ENCODE measurements around the gene E4F1.

The E4F1 gene, protein sequence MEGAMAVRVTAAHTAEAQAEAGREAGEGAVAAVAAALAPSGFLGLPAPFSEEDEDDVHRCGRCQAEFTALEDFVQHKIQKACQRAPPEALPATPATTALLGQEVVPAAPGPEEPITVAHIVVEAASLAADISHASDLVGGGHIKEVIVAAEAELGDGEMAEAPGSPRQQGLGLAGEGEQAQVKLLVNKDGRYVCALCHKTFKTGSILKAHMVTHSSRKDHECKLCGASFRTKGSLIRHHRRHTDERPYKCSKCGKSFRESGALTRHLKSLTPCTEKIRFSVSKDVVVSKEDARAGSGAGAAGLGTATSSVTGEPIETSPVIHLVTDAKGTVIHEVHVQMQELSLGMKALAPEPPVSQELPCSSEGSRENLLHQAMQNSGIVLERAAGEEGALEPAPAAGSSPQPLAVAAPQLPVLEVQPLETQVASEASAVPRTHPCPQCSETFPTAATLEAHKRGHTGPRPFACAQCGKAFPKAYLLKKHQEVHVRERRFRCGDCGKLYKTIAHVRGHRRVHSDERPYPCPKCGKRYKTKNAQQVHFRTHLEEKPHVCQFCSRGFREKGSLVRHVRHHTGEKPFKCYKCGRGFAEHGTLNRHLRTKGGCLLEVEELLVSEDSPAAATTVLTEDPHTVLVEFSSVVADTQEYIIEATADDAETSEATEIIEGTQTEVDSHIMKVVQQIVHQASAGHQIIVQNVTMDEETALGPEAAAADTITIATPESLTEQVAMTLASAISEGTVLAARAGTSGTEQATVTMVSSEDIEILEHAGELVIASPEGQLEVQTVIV

DNA sequence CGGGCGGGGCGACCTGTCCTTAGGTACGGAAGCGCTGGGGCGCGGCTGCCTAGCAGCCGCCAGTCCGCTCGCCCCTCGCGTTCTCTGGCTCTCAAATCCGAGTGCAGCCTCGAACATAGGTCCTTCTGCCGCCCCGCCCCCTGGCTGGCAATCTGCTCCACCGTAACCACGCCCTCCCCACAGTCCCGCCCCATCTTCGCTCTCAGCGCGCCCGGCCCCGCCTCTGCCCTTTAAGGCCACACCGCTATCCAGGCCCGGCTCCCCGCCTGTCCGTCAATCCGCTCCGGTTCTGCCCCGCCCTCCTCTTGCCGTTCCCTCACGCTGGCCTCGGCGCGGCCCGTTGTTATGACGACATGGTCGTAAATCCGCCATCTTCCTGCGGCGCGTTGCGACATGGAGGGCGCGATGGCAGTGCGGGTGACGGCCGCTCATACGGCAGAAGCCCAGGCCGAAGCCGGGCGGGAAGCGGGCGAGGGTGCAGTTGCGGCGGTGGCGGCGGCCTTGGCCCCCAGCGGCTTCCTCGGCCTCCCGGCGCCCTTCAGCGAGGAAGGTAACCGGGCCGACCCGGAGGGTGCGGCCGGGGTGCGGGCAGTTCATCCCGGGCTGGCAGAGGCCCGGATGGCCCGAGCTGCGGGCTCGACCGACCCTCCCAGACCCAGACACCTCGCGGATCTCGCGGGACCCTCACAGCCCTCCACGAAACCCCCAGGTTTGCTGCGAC is at the start of gene E4F1:
TSS of gene E4F1 (plus strand) at position 371 of the 721 bp plus-strand sequence. CDS start at position 394, 23 bp downstream.
- peak; percentile 100 for DNase-seq
- CTCF ChIA-PET = no interaction called here
- Mint-ChIP-seq H3K4me1 (peaks cover 25% of the 10 kb centered on the region), H3K27me3 (no peaks in the 10 kb centered on the region), H3K27ac (peak within 1 kb of the TSS; percentile 88), H3K9me3 (no peaks in the 10 kb centered on the region), H3K36me3 (no peaks in the 10 kb centered on the region), H3K4me3 (peak within 1 kb of the TSS; percentile 83)

DNA sequence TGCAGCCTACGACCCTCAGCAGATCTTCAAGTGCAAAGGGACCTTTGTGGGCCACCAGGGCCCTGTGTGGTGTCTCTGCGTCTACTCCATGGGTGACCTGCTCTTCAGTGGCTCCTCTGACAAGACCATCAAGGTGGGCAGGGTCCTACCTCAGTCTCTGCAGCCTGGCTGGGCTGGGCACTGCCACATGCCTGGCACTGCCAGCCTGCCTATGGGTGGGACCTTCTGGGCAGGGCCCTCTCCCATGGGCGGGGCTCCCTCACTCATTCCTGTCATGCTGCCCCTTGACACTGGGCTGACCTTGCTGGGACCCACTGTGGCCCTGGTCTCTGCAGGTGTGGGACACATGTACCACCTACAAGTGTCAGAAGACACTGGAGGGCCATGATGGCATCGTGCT is 49.5 kb upstream of the E4F1 start:
- H3K36me3 Mint-ChIP-seq = peaks cover 19% of the 10 kb centered on the region
- no peaks in the 10 kb centered on the region for H3K4me1 Mint-ChIP-seq

DNA sequence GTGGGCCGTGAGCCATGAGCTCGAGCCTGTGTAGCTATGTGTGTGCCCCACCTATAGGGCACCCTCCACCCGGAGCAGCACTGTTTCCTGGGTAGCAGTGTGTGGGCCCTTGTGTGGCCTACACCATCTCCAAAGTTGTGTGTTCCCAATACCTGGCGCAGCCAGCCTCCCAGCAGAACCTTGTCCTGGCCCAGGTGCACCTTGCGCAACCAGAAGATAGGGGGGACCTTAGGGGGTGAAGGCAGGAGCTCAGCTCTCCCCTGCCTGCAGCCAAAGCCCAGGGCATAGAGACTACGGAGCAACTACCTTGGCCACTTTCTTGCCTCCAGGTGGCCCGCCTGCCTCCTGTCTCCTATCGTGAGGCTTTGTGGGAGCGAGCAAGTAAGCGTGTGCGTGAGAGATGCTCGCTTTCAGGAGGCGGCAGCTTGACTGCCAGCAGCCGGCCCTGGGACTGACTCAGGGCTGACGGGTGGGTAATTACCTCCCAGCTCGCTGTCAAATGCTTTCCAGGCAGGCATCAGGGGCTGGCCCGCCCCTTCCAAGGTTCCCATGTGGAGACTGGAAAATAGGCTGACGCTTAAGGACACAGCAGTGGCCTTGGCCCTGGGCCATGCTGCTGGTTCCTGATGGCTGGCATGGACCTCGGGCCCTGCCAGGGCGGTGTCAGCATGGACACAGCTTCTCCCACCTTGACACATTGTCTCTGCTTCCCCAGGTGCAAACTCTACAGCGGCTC is 48.8 kb upstream of the E4F1 start:
- Mint-ChIP-seq H3K4me1 (no peaks in the 10 kb centered on the region), H3K27ac (no peak overlapping the region), H3K9me3 (no peaks in the 10 kb centered on the region), H3K27me3 (no peaks in the 10 kb centered on the region), H3K36me3 (peaks cover 19% of the 10 kb centered on the region), H3K4me3 (no peak overlapping the region)
- DNase-seq = no peak
- CTCF ChIA-PET = no interaction called here

More for the DNA sequence above, 49.5 kb upstream of the E4F1 start:
- Mint-ChIP-seq H3K4me3 (no peak overlapping the region), H3K27me3 (no peaks in the 10 kb centered on the region), H3K9me3 (no peaks in the 10 kb centered on the region), H3K27ac (no peak overlapping the region)
- CTCF ChIA-PET = no interaction called here
- DNase-seq = no peak

DNA sequence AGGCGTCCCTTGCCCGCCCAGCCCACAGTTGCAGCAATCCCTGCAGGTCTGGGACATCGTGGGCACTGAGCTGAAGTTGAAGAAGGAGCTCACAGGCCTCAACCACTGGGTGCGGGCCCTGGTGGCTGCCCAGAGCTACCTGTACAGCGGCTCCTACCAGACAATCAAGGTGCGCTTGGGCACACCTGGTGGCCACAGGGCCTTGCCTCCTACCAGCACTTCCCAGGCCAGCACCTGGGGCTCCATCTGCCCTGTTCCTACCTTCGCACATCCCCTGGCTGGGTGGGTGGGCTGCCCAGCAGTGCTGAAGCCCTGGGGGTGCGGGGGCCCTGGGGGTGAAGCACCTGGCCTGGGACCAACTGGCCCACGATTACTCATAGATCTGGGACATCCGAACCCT is 47.9 kb upstream of the E4F1 start:
- Mint-ChIP-seq H3K27ac (no peak overlapping the region), H3K4me3 (no peak overlapping the region), H3K4me1 (no peaks in the 10 kb centered on the region), H3K27me3 (no peaks in the 10 kb centered on the region), H3K36me3 (peaks cover 19% of the 10 kb centered on the region), H3K9me3 (no peaks in the 10 kb centered on the region)
- no peak for DNase-seq
- CTCF ChIA-PET = no interaction called here

DNA sequence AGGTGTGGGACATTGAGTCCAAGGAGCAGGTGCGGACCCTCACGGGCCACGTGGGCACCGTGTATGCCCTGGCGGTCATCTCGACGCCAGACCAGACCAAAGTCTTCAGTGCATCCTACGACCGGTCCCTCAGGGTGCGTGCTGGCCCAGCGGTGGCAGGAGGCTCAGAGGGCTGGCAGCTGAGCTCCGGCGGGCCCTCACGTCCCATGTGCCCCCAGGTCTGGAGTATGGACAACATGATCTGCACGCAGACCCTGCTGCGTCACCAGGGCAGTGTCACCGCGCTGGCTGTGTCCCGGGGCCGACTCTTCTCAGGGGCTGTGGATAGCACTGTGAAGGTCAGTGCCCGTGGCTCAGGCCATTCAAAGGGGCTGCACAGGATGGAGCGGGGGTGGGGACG is 47.3 kb upstream of the E4F1 start:
- H3K36me3 Mint-ChIP-seq = peaks cover 19% of the 10 kb centered on the region
- DNase-seq = no peak
- no peaks in the 10 kb centered on the region for H3K9me3 Mint-ChIP-seq
- no peak overlapping the region for H3K4me3 Mint-ChIP-seq
- H3K27me3 Mint-ChIP-seq = no peaks in the 10 kb centered on the region
- no peaks in the 10 kb centered on the region for H3K4me1 Mint-ChIP-seq
- CTCF ChIA-PET = no interaction called here
- H3K27ac Mint-ChIP-seq = no peak overlapping the region

DNA sequence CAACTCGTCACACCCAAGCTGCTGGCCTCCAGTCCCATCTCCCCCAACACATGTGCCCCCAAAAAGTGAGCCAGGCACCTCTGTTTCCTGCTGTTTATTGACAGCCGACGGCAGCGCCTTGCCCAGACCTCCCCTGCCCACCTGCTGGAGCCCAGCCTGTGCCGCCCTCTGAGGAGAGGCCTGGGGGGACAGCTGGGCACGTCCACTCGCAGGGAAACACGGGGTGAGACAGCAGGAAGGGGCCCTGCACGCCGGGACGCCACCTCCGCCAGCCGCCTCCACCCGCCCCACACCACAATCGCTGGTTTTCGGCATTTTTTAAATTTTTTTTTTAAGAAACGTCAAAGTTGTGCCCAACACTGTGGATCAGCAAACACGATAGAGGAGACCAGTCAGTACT is 46.3 kb upstream of the E4F1 start:
- H3K27me3 Mint-ChIP-seq = no peaks in the 10 kb centered on the region
- no peak overlapping the region for H3K4me3 Mint-ChIP-seq
- H3K9me3 Mint-ChIP-seq = no peaks in the 10 kb centered on the region
- no peaks in the 10 kb centered on the region for H3K4me1 Mint-ChIP-seq
- CTCF ChIA-PET = interaction anchor here (0.7 kb wide), 1 partner anchor 7 kb away, joined by 3 read pairs; no protein-coding TSS in a partner anchor
- no peak overlapping the region for H3K27ac Mint-ChIP-seq
- peaks cover 15% of the 10 kb centered on the region for H3K36me3 Mint-ChIP-seq
- DNase-seq = no peak

DNA sequence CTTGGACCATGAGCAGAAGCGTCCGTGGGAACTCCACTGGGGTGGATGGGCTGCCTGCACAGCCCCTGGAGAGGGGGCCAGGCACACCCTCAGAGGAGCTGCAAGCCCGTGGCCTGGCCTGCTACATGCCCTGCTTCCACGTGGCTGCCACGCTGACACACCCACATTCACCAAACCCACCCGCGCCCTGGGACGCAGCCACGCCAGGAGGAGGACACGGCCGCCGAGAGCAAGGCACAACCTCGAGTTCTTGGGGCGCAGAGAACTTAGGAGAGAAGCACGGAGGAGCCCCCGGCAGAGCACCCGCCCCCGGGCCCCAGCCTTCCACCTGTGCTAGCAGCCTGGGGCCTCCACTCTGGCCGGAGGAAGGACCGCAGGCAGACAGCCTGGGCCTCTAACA is 45.8 kb upstream of the E4F1 start:
- Mint-ChIP-seq H3K4me1 (no peaks in the 10 kb centered on the region), H3K36me3 (peaks cover 15% of the 10 kb centered on the region), H3K9me3 (no peaks in the 10 kb centered on the region), H3K4me3 (no peak overlapping the region), H3K27me3 (no peaks in the 10 kb centered on the region), H3K27ac (no peak overlapping the region)
- DNase-seq = no peak
- CTCF ChIA-PET = interaction anchor here (0.7 kb wide), 1 partner anchor 8 kb away, joined by 3 read pairs; no protein-coding TSS in a partner anchor

DNA sequence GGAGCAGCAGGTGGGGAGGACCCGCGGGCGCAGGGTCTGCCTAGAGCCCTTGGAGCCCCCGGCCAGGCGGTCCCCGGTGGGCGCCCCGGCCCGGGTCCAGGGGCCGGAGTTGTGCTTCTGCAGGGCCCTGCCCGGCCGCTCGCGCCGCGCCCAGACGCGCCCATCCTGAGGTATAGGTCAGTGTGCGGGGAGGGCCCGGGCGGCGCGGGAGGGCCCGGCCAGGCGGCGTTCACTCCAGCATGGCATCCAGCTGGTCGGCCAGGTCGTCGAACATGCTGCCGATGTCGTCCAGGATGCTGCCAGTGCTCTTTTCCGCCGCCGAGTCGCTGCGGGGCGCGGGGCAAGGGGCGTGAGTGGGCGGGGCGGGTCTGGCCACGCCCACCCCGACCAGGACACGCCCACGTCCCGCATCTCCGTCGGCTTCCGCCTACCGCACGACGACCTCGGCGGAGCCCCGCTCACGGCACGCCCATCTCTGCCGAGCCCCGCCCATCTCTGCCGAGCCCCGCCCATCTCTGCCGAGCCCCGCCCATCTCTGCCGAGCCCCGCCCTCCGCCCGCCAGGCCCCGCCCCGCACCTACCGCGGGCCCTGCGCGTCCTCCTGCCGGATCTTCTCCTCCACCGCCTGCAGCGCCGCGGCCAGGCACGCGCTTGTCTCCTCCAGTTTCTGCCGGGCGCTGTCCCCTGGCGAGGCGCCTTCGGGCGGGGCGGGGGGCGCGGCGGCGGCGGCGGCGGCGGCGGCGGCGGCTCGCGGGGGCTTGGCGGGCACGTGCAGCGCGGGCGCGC is 44.9 kb upstream of the E4F1 start:
- no peak overlapping the region for H3K27ac Mint-ChIP-seq
- no peak overlapping the region for H3K4me3 Mint-ChIP-seq
- peaks cover 13% of the 10 kb centered on the region for H3K36me3 Mint-ChIP-seq
- no peaks in the 10 kb centered on the region for H3K9me3 Mint-ChIP-seq
- CTCF ChIA-PET = no interaction called here
- peak; percentile 44 for DNase-seq
- no peaks in the 10 kb centered on the region for H3K27me3 Mint-ChIP-seq
- H3K4me1 Mint-ChIP-seq = no peaks in the 10 kb centered on the region

DNA sequence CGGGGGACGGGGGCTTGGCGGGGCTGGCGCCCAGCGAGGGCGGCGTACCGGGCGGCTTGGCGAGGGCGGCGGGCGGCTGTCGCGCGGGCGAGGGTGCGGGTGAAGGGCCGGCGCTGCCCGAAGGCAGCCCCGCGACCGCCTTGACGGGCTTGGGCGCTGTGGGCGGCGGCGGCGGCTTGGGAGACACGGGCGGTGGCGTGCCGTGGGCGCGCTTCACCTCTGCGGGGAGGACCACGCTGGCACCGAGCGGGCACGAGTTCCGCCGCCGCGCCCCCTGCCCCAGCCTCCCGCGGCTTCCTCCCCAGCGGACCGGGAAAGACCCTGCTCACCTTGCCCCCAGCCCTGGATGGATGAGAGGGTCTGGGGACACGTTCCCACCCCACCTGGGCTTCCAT is 44.3 kb upstream of the E4F1 start:
- Mint-ChIP-seq H3K36me3 (peaks cover 10% of the 10 kb centered on the region), H3K27me3 (no peaks in the 10 kb centered on the region), H3K9me3 (no peaks in the 10 kb centered on the region), H3K4me1 (no peaks in the 10 kb centered on the region), H3K27ac (no peak overlapping the region), H3K4me3 (no peak overlapping the region)
- no peak for DNase-seq
- CTCF ChIA-PET = no interaction called here

DNA sequence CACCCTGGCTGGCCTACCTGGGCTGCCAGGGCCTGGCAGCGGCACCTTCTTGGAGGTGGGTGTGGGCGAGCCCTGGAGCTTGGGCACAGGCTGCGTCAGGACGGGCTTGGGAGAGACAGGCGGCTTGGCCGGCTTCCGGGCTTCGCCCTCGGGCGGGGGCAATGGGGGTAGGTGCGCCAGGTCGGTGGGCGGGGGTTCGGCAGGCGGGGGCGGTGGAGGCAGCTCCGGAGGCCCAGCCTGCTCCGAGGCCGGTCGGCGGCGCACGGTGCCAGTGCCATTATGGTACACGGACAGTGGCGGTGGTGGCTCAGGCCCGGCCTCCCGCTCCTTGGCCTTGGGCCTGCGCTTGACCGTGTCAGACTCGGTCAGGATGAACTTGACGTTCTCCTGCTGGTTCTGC is 43.8 kb upstream of the E4F1 start:
- Mint-ChIP-seq H3K4me1 (no peaks in the 10 kb centered on the region), H3K27ac (no peak overlapping the region), H3K9me3 (no peaks in the 10 kb centered on the region), H3K36me3 (peaks cover 8% of the 10 kb centered on the region), H3K4me3 (no peak overlapping the region), H3K27me3 (no peaks in the 10 kb centered on the region)
- CTCF ChIA-PET = no interaction called here
- no peak for DNase-seq

DNA sequence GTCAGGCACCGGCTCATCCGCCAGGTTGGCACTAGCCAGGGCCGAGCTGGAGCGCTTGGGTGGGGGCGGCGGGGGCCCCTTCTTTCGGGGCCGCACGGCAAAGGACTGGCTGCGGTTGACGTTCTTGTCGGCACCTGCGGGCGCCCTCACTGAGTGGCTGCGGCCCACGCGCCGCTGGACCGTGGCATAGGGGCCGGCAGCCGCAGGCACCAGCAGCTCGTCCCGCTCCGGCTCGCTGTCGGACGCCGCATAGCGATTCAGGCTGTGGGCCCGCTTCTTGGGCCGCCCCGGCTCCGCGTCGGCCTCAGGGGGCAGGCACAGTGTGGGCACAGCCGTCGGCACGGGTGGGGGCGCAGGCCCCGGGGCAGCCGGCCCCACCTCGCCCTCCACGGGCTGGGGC is 42.9 kb upstream of the E4F1 start:
- H3K9me3 Mint-ChIP-seq = no peaks in the 10 kb centered on the region
- H3K27me3 Mint-ChIP-seq = no peaks in the 10 kb centered on the region

DNA sequence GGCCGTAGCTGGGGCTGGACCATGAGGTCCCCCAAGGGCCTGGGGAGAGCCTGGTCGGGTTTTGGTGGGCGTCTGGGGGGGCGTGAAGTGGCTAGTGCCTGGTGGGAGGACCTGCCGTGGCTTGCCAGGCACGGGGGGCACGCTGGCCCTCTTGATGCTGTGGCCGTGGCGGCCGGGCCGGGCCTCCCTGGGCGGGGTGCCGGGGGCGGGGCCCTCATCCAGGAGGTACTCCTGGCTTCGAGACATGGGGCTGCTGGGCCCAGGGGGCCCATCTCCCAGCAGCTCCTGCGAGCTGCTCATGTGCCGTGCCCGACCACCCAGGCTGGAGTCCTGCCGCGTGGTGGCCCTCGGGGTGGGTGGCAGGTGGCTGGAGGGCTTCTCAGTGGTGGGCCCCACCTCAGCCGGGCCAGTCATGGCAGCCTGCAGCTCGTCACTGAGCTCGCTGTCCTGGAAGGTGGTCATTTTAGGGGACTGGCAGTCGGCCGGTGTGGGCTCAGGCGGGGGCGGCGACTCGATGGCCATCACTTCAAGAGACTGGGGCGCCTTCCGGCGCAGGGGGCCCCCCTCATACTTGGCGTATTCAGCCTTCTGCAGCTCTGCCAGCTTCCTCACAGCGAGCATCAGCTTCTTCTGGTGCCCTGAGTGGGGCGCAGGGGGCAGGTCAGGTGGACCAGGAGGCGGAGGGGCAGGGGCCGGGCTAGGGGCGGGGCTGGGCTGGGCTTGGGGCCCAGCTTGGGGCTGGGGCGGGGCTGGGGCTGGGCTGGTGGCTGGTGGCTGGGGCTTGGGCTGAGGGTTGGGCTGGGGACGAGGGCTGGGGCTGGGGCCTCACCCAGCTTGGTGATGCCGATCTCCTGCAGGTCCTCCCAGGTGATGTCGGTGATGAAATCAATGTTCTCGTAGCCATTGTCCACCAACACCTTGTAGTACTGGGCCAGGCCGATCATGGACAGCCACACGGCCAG is 42.1 kb upstream of the E4F1 start:
- no peaks in the 10 kb centered on the region for H3K9me3 Mint-ChIP-seq
- no peak overlapping the region for H3K4me3 Mint-ChIP-seq
- H3K36me3 Mint-ChIP-seq = peaks cover 3% of the 10 kb centered on the region
- no peaks in the 10 kb centered on the region for H3K27me3 Mint-ChIP-seq
- no peak for DNase-seq
- CTCF ChIA-PET = no interaction called here
- H3K4me1 Mint-ChIP-seq = no peaks in the 10 kb centered on the region
- H3K27ac Mint-ChIP-seq = no peak overlapping the region

More for the DNA sequence above, 42.9 kb upstream of the E4F1 start:
- DNase-seq = no peak
- CTCF ChIA-PET = no interaction called here
- Mint-ChIP-seq H3K4me3 (no peak overlapping the region), H3K27ac (no peak overlapping the region), H3K4me1 (no peaks in the 10 kb centered on the region), H3K36me3 (peaks cover 8% of the 10 kb centered on the region)

DNA sequence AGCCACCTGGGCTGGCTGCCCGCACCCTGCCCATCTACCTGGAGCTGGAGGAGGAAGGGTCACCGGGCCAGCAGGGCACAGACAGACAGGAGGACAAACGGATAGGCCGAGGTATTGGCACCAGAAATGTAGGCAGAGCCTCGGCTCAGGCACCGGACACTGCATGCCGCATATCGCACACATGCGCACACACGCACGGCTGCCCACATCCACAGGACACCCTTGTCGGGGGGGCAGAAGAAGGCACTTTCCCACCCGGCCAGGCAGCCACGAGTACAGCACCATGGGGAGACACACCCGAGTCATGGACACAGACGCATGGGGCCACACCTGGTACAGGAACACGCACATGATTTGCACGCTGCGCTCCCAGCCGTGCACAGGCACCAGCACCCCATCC is 41.4 kb upstream of the E4F1 start:
- Mint-ChIP-seq H3K4me3 (no peak overlapping the region), H3K36me3 (peaks cover 3% of the 10 kb centered on the region), H3K4me1 (no peaks in the 10 kb centered on the region), H3K27me3 (no peaks in the 10 kb centered on the region), H3K27ac (no peak overlapping the region), H3K9me3 (no peaks in the 10 kb centered on the region)
- CTCF ChIA-PET = no interaction called here
- DNase-seq = no peak
